Sciatic nerve (tissue), 2 donors: ENCODE data around the gene TADA1. TPM values are rescaled to one million over a fixed set of nuclear protein-coding genes. Genes with fewer than 3 reads are reported as not detected.

Experiments
- ATAC-seq: fragments of 200-7000 bp; cut with Tn5 transposase; one replicate; pipeline ENCODE4 v1.9.1; 2020; ENCODE audit warnings: mild to moderate bottlenecking, moderate library complexity
- DNase-seq: peaks from one replicate; pipeline ENCODE4 v3.0.0-alpha.2; 2020; ENCODE audit warnings: low spot score
- intact Hi-C: fragments of 100-400 bp; cut with DNase I; formaldehyde crosslinking; loops from one replicate; pipeline ENCODE4 v1.14.2; 2022
- total RNA-seq: library from RNA; stranded (reverse); fragmentation: NEBNext Ultra II Directional; extraction: Animal tissue kit (Norgen Biotek cat#: 25700); gene quantifications from one replicate; pipeline ENCODE4 v1.2.1, GENCODE V29; 2021
- donor health status: DM: no; HTN: no; CAD: no.
- donor health status: DM: no; HTN: no; CAD: no.

TADA1 gene
- total RNA-seq, 1 donor from 2014 or later = 16.9 TPM

DNA sequence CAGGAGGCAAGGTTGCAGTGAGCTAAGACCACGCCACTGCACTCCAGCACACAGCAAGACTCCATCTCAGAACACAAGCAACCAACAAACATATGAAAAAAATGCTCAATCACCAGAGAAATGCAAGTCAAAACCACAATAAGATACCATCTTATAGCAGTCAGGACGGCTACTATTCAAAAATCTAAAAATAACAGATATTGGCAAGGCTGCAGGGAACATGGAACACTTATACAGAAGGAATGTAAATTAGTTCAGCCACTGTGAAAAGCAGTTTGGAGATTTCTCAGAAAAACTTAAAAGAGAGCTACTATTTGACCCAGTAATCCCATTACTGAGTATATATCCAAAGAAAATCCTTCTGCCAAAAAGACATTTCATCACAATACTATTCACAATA, 64.4 kb downstream of the TADA1 start:
- no peak for DNase-seq
- ATAC-seq = no peak
- intact Hi-C loops = no loop called here

DNA sequence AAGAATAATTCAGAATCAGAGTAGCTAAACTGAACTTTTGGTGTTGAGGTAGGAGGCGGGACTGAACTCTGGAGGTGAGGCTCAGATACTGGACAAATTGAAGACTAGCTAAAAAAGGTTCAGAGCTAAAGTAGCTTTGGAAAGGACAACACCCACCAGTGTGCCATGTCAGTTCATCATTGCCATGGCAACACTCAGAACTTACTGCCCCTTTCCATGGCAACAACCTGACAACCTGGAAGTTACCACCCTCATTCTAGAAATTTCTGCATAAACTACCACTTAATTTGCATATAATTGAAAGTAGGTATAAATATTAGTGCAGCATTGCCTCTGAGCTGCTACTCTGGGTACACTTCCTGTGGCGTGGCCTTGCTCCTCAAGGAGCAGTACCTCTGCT, 67.1 kb downstream of the TADA1 start:
- intact Hi-C loops = no loop called here
- ATAC-seq (no peak), DNase-seq (no peak)

Other genes starting within 250 kb of the TADA1 start
- 55.1 TPM for gene POGK, start 36.8 kb downstream of the TADA1 start, total RNA-seq
- 6.7 TPM for gene ILDR2, start 99.3 kb upstream of the TADA1 start, total RNA-seq
- 0.62 TPM for gene MAEL, start 113.0 kb upstream of the TADA1 start, total RNA-seq
- not detected for gene GPA33, start 214.1 kb upstream of the TADA1 start, total RNA-seq
- gene STYXL2, start 217.8 kb upstream of the TADA1 start, total RNA-seq = 0.22 TPM